Measurements from ENCODE around the gene TSPAN1. TPM values are rescaled to one million over a fixed set of nuclear protein-coding genes. Genes with fewer than 3 reads are reported as not detected.

Gene TSPAN1
- total RNA-seq, 1 experiment from 2014 or later = 134 TPM

DNA sequence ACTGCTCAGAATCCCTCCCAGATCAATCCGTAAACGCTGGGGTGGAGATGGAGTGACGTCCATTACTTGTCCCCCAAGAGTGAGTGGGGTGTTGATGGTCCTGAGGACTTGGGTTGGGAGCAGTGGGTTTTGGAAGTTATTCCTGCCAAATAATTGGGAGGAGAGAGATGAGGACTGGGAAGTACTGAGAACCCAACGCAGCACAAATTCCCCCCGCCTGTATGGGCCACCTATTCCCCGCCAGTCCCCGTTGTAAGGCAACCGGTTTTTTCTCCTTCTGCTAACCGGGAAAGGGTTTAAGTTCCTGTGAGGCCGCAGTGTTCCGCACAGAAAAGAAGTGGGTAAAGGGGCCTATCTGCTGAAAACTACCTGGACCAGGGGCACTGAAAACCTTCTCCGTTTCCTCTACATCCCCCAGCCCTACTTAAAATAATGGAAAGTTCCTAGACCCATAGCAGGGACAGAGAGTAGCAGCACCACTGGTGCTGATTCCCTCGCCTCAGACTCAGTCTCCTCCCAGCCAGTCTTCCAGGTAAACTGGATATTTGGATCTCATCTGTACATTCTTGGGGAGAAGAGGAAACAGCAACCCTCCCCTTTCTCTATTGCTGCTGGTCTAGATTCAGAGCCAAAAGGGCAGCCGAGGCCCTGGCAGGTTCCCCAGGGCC, 29.0 kb downstream of the TSPAN1 start:
- no peak overlapping the region for H3K27ac ChIP-seq
- peaks cover 6% of the 10 kb centered on the region; the same call in 1 of the 2 replicates for H3K4me1 ChIP-seq (replicated peaks; ENCODE audit: insufficient read depth)
- no peak overlapping the region for H3K4me2 ChIP-seq
- TF ChIP-seq, protein P1, sequence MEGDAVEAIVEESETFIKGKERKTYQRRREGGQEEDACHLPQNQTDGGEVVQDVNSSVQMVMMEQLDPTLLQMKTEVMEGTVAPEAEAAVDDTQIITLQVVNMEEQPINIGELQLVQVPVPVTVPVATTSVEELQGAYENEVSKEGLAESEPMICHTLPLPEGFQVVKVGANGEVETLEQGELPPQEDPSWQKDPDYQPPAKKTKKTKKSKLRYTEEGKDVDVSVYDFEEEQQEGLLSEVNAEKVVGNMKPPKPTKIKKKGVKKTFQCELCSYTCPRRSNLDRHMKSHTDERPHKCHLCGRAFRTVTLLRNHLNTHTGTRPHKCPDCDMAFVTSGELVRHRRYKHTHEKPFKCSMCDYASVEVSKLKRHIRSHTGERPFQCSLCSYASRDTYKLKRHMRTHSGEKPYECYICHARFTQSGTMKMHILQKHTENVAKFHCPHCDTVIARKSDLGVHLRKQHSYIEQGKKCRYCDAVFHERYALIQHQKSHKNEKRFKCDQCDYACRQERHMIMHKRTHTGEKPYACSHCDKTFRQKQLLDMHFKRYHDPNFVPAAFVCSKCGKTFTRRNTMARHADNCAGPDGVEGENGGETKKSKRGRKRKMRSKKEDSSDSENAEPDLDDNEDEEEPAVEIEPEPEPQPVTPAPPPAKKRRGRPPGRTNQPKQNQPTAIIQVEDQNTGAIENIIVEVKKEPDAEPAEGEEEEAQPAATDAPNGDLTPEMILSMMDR (conservative IDR thresholded peaks at IDR 0.05) = no peak
- no peak for TF ChIP-seq EZH2 (IDR thresholded peaks at IDR 0.05; ENCODE audit: low read depth)
- no peaks in the 10 kb centered on the region for H3K9me3 ChIP-seq (ENCODE audit: insufficient read depth, low read depth)
- CTCF ChIA-PET = no interaction called here
- H2AFZ ChIP-seq = no peak overlapping the region
- DNase-seq = no peak
- intact Hi-C loops (cut with micrococcal nuclease; ENCODE audit: unreplicated experiment) = no loop called here
- H3K4me3 ChIP-seq = no peak overlapping the region
- POLR2A ChIA-PET (ENCODE audit: unreplicated experiment) = interaction anchor here (0.5 to 0.6 kb wide), 2 partner anchors 22 to 44 kb away, joined by 4 to 19 read pairs; partner anchors contain the start of gene RAD54L
- H3K79me2 ChIP-seq (ENCODE audit: low read depth) = 0 out of 2 replicates have a peak, but pooled peaks cover 5% of the 10 kb centered on the region
- H3K9me2 ChIP-seq (ENCODE audit: insufficient read depth) = no peaks in the 10 kb centered on the region
- no peaks in the 10 kb centered on the region; the same call in 1 of the 2 replicates for H3F3A ChIP-seq (ENCODE audit: insufficient read depth, low read depth)
- H3K36me3 ChIP-seq (ENCODE audit: low read depth) = no peaks in the 10 kb centered on the region
- H3K27me3 ChIP-seq (ENCODE audit: insufficient read depth, low read depth) = no peaks in the 10 kb centered on the region
- no peaks in the 10 kb centered on the region for H4K20me1 ChIP-seq (ENCODE audit: insufficient read depth)
- no TSS peak for BruUV-seq (replicated peaks)

DNA sequence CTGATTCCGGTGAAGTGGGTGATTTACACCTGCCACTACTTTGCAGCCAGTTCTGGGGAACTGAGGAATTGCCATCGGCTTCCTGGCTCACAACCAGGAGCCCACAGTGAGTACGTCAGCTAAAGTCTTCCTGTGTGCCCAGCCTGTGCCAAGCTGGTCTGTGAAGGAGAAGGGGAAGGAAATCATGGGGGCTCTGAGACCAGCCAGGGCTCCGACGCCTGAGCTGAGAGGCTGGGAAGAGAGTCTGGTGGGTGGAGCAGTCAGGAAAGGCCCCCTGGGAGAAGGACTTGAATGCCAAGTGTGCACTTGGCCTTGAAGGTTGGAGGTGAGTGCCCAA, 29.5 kb downstream of the TSPAN1 start:
- H3K4me1 ChIP-seq (replicated peaks; ENCODE audit: insufficient read depth) = peaks cover 1% of the 10 kb centered on the region; the same call in 1 of the 2 replicates
- H3K27me3 ChIP-seq (ENCODE audit: insufficient read depth, low read depth) = no peaks in the 10 kb centered on the region
- 0 out of 2 replicates have a peak, but pooled peaks cover under 1% of the 10 kb centered on the region for H3K79me2 ChIP-seq (ENCODE audit: low read depth)
- H2AFZ ChIP-seq = no peak overlapping the region
- H3K4me3 ChIP-seq = no peak overlapping the region
- no peaks in the 10 kb centered on the region for H4K20me1 ChIP-seq (ENCODE audit: insufficient read depth)
- POLR2A ChIA-PET (ENCODE audit: unreplicated experiment) = interaction anchor here (0.5 kb wide), 1 partner anchor 43 kb away, joined by 19 read pairs; the partner anchor contains the start of gene RAD54L
- no peak overlapping the region for H3K4me2 ChIP-seq
- H3K9me3 ChIP-seq (ENCODE audit: insufficient read depth, low read depth) = no peaks in the 10 kb centered on the region
- no peak overlapping the region for H3K27ac ChIP-seq
- H3F3A ChIP-seq (ENCODE audit: insufficient read depth, low read depth) = no peaks in the 10 kb centered on the region; the same call in 1 of the 2 replicates
- H3K9me2 ChIP-seq (ENCODE audit: insufficient read depth) = no peaks in the 10 kb centered on the region
- CTCF ChIA-PET = no interaction called here
- intact Hi-C loops (cut with micrococcal nuclease; ENCODE audit: unreplicated experiment) = no loop called here
- DNase-seq = no peak
- no peaks in the 10 kb centered on the region for H3K36me3 ChIP-seq (ENCODE audit: low read depth)
- BruUV-seq (replicated peaks) = no TSS peak
- no peak for TF ChIP-seq EZH2 (IDR thresholded peaks at IDR 0.05; ENCODE audit: low read depth)
- TF ChIP-seq, protein P1 (conservative IDR thresholded peaks at IDR 0.05) = no peak

DNA sequence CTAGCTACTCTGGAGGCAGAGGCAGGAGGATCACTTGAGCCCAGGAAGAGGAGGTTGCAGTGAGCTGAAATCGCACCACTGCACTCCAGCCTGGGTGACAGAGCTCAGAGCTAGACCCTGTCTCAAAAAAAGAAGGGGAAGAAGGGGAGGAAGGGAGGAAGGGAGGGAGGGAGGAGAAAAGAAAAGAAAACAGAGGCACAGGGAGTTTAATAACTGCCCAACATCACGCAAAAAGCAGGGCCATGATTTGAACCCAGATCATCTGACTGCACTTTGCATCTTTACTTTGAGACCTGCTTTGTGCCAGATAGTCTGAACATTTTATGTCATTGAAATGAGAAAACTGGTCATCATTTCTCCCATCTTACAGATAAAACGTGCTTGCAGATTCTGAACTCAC, 30.3 kb downstream of the TSPAN1 start:
- H3K27me3 ChIP-seq (ENCODE audit: insufficient read depth, low read depth) = no peaks in the 10 kb centered on the region
- H3K79me2 ChIP-seq (ENCODE audit: low read depth) = no peaks in the 10 kb centered on the region
- no peaks in the 10 kb centered on the region for H3K9me2 ChIP-seq (ENCODE audit: insufficient read depth)
- no peaks in the 10 kb centered on the region for H3K9me3 ChIP-seq (ENCODE audit: insufficient read depth, low read depth)
- no peak for DNase-seq
- H3K36me3 ChIP-seq (ENCODE audit: low read depth) = no peaks in the 10 kb centered on the region
- H3K4me1 ChIP-seq (replicated peaks; ENCODE audit: insufficient read depth) = no peaks in the 10 kb centered on the region
- no peak for TF ChIP-seq EZH2 (IDR thresholded peaks at IDR 0.05; ENCODE audit: low read depth)
- TF ChIP-seq, protein P1 (conservative IDR thresholded peaks at IDR 0.05) = no peak
- CTCF ChIA-PET = no interaction called here
- H3F3A ChIP-seq (ENCODE audit: insufficient read depth, low read depth) = no peaks in the 10 kb centered on the region; the same call in 1 of the 2 replicates
- no TSS peak for BruUV-seq (replicated peaks)
- no peaks in the 10 kb centered on the region for H4K20me1 ChIP-seq (ENCODE audit: insufficient read depth)
- H2AFZ ChIP-seq = no peak overlapping the region
- H3K4me3 ChIP-seq = no peak overlapping the region
- H3K27ac ChIP-seq = no peak overlapping the region
- POLR2A ChIA-PET (ENCODE audit: unreplicated experiment) = interaction anchor here (0.5 kb wide), 1 partner anchor 21 kb away, joined by 3 read pairs; no protein-coding TSS in a partner anchor
- no peak overlapping the region for H3K4me2 ChIP-seq
- intact Hi-C loops (cut with micrococcal nuclease; ENCODE audit: unreplicated experiment) = no loop called here
